Thoracic aorta (tissue), 2 donors: ENCODE data around the gene PRKCB. TPM values are rescaled to one million over a fixed set of nuclear protein-coding genes. Genes with fewer than 3 reads are reported as not detected.

Experiments
- ATAC-seq: fragments of 150-250 bp; one replicate; pipeline ENCODE4 v1.8.0; 2017; ENCODE audit warnings: low read depth; ENCODE audit not compliant: insufficient number of reproducible peaks, low FRiP score
- DNase-seq: peaks from one replicate; pipeline ENCODE4 v3.0.0-alpha.2; 2020; ENCODE audit warnings: low spot score
- H3K27ac ChIP-seq, 2 donors: fragments of 200-600 bp; sonication (generic); 1 replicate in 1 of 2; 2 replicates in 1 of 2; pipeline ENCODE4 v1.5.1; 2016; ENCODE audit warnings: mild to moderate bottlenecking in 2 of 2, moderate library complexity in 2 of 2
- H3K27me3 ChIP-seq: fragments of 200-600 bp; sonication (generic); replicated peaks from 2 replicates; pipeline ENCODE4 v1.6.0; 2016; ENCODE audit warnings: mild to moderate bottlenecking; ENCODE audit not compliant: insufficient read depth
- H3K36me3 ChIP-seq: fragments of 200-600 bp; sonication (generic); one replicate; pipeline ENCODE4 v1.5.1; 2016
- H3K4me1 ChIP-seq, 2 donors: fragments of 200-600 bp; sonication (generic); 1 replicate in 1 of 2; 2 replicates in 1 of 2; pipeline versions ENCODE4 v1.5.1 to v1.6.0; 2016; ENCODE audit warnings: low read depth in 2 of 2, mild to moderate bottlenecking in 1 of 2; ENCODE audit not compliant: control insufficient read depth in 1 of 2
- H3K4me3 ChIP-seq: fragments of 200-600 bp; sonication (generic); 2 replicates; pipeline ENCODE4 v1.5.1; 2016; ENCODE audit warnings: mild to moderate bottlenecking
- H3K9me3 ChIP-seq: fragments of 200-600 bp; sonication (generic); 2 replicates; pipeline ENCODE4 v1.5.1; 2016
- CTCF ChIP-seq: fragments of 200-600 bp; sonication (generic); IDR thresholded peaks from one replicate; pipeline ENCODE4 v1.5.1; 2019; ENCODE audit warnings: antibody characterized with exemption
- total RNA-seq, 2 donors: library from RNA; depleted of rRNA; stranded (reverse); fragments of >200 nt; gene quantifications; one replicate each; pipeline versions ENCODE4 v1.1.0 to v1.2.3, GENCODE V29; 2016

PRKCB gene
- total RNA-seq, 2 donors from 2014 or later: 3.4 to 7.5 TPM

- TF ChIP-seq CTCF: no peak
- Histone ChIP-seq H3K27me3 (no peaks in the 10 kb centered on the region), H3K27ac (no peak overlapping the region), H3K4me1 (no peaks in the 10 kb centered on the region), H3K9me3 (no peaks in the 10 kb centered on the region), H3K36me3 (no peaks in the 10 kb centered on the region), H3K4me3 (no peak overlapping the region)
- DNase-seq: no peak
- ATAC-seq: no peak
Observed at GRCh38 chr16:23871924-23872323, 36.1 kb downstream of the PRKCB start.

- no peak overlapping the region for H3K27ac ChIP-seq
- no peaks in the 10 kb centered on the region for H3K9me3 ChIP-seq
- no peak for TF ChIP-seq CTCF
- ATAC-seq (no peak), DNase-seq (no peak)
- no peaks in the 10 kb centered on the region for H3K27me3 ChIP-seq
- no peaks in the 10 kb centered on the region for H3K36me3 ChIP-seq
- no peak overlapping the region for H3K4me3 ChIP-seq
- no peaks in the 10 kb centered on the region for H3K4me1 ChIP-seq
Observed at GRCh38 chr16:23874613-23875294, 39.0 kb downstream of the PRKCB start.

GRCh38 chr16:23876256-23876896, 40.6 kb downstream of the PRKCB start:
- no peak overlapping the region for H3K27ac ChIP-seq
- DNase-seq: no peak
- no peak for ATAC-seq

GRCh38 chr16:23877107-23878070, 41.6 kb downstream of the PRKCB start:
- no peaks in the 10 kb centered on the region for H3K9me3 ChIP-seq
- no peaks in the 10 kb centered on the region for H3K36me3 ChIP-seq
- H3K4me3 ChIP-seq: no peak overlapping the region
- DNase-seq (no peak), ATAC-seq (no peak)
- H3K4me1 ChIP-seq: no peaks in the 10 kb centered on the region
- no peak for TF ChIP-seq CTCF
- H3K27ac ChIP-seq: no peak overlapping the region
- no peaks in the 10 kb centered on the region for H3K27me3 ChIP-seq

More at GRCh38 chr16:23876256-23876896, 40.6 kb downstream of the PRKCB start:
- Histone ChIP-seq H3K4me1 (no peaks in the 10 kb centered on the region), H3K9me3 (no peaks in the 10 kb centered on the region), H3K27me3 (no peaks in the 10 kb centered on the region), H3K36me3 (no peaks in the 10 kb centered on the region), H3K4me3 (no peak overlapping the region)
- TF ChIP-seq CTCF: no peak
